ENCODE results near the gene FOSL1. TPM values are rescaled to one million over a fixed set of nuclear protein-coding genes. Genes with fewer than 3 reads are reported as not detected.

The FOSL1 gene
- total RNA-seq, 1 experiment from 2014 or later: 2.7 TPM

DNA sequence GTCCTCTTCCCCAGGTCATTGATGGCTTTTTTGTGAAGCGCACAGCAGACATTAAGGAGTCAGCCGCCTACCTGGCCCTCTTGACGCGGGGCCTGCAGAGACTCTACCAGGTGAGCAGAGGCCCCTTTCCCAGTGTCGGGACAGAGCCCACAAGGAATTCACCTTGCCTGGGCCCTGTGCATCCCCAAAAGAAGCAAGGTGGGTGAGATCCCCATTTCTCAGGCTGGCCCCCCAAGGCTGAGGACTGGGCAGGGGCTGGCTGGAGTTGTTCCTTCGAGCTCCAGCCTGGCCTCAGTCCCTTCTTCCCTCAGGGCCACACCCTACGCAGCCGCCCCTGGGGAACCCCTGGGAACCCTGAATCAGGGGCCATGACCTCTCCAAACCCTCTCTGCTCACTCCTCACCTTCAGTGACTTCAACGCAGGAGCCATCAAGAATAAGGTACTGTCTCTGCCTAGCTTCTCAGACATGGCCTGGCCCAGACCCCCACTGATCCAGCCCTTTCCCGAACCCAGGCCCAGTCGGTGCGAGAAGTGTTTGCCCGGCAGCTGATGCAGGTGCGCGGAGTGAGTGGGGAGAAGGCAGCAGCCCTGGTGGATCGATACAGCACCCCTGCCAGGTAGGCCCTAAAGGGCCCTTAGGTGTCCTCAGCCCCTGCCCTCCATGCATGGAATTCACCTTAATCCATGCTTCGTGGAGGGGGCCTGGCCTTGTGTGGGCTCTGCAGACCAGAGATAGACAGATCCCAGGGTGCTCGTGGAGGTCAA, 35.3 kb downstream of the FOSL1 start:
- H3K9me3 Mint-ChIP-seq (ENCODE audit: unreplicated experiment): no peaks in the 10 kb centered on the region
- intact Hi-C loops (cut with micrococcal nuclease; ENCODE audit: unreplicated experiment): no loop called here
- no TSS peak for BruUV-seq (replicated peaks)
- no peak overlapping the region for H3K4me3 Mint-ChIP-seq (ENCODE audit: unreplicated experiment)
- no peaks in the 10 kb centered on the region for H3K9me3 ChIP-seq
- ChIA-PET CTCF (interaction anchor here (1.0 kb wide), 1 partner anchor 23 kb away, joined by 6 read pairs; the partner anchor contains the start of gene FIBP), POLR2A (interaction anchor here (0.7 kb wide), 1 partner anchor 65 kb away, joined by 3 read pairs; no protein-coding TSS in a partner anchor)
- peaks cover 4% of the 10 kb centered on the region for H3K4me1 Mint-ChIP-seq (ENCODE audit: low read depth, unreplicated experiment)
- TF ChIP-seq, protein P1, sequence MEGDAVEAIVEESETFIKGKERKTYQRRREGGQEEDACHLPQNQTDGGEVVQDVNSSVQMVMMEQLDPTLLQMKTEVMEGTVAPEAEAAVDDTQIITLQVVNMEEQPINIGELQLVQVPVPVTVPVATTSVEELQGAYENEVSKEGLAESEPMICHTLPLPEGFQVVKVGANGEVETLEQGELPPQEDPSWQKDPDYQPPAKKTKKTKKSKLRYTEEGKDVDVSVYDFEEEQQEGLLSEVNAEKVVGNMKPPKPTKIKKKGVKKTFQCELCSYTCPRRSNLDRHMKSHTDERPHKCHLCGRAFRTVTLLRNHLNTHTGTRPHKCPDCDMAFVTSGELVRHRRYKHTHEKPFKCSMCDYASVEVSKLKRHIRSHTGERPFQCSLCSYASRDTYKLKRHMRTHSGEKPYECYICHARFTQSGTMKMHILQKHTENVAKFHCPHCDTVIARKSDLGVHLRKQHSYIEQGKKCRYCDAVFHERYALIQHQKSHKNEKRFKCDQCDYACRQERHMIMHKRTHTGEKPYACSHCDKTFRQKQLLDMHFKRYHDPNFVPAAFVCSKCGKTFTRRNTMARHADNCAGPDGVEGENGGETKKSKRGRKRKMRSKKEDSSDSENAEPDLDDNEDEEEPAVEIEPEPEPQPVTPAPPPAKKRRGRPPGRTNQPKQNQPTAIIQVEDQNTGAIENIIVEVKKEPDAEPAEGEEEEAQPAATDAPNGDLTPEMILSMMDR (IDR thresholded peaks at IDR 0.05; ENCODE audit: insufficient read depth in 1 of 2, low read depth in 1 of 2, low read length in 1 of 2, severe bottlenecking in 1 of 2, unreplicated experiment in 1 of 2): no peak
- H3K36me3 Mint-ChIP-seq (ENCODE audit: insufficient read depth, unreplicated experiment): peaks cover 52% of the 10 kb centered on the region
- H3K27me3 Mint-ChIP-seq (ENCODE audit: insufficient read depth, unreplicated experiment): no peaks in the 10 kb centered on the region
- H3K27me3 ChIP-seq (replicated peaks; ENCODE audit: control insufficient read depth, insufficient read depth, low read length): no peaks in the 10 kb centered on the region
- no peak overlapping the region for H3K4me3 ChIP-seq (ENCODE audit: low read depth, low read length)
- H3K4me1 ChIP-seq: peaks cover 8% of the 10 kb centered on the region
- no peak overlapping the region for H3K27ac Mint-ChIP-seq (ENCODE audit: unreplicated experiment)
- no peak for DNase-seq
- H3K36me3 ChIP-seq (ENCODE audit: control insufficient read depth, insufficient read depth, low read length): no peaks in the 10 kb centered on the region

DNA sequence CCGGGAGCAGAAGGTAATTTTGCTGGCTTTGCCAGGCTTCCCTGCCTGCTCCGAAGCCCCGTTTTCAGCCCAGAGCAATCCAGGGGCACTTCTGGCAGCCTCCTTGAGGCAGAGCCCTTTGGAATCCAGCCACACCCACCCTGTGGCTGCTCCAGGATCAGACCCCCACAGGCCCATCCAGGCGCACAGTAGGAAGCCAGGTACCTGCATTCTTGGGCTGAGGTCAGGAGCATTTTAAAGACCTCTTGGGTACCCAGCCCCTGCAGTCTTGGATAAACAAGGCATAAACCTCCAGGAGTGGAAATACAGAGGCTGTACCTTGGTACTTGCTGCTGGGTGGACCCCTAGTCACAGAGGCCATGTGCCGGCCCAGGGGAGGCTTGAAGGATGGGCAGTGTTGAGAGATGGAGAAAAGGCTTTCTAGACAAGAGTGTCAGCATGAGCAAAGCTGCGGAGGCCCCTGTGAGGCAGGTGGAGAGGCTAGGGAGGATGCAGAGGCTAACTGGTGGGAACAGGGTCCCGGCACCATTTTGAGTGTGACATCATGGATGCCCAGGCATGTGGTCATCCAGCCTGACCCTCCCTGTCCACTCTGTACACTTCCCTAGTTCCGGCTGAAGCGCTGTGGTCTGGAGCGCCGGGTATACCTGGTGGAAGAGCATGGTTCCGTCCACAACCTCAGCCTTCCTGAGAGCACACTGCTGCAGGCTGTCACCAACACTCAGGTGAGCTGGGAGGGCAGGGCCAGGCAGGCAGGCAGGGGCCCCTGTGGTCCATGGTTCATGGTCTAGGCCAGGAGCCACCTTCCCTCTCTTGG, 36.1 kb downstream of the FOSL1 start:
- no peaks in the 10 kb centered on the region for H3K9me3 ChIP-seq
- Mint-ChIP-seq H3K4me3 (ENCODE audit: unreplicated experiment) (no peak overlapping the region), H3K27ac (ENCODE audit: unreplicated experiment) (no peak overlapping the region), H3K27me3 (ENCODE audit: insufficient read depth, unreplicated experiment) (no peaks in the 10 kb centered on the region), H3K36me3 (ENCODE audit: insufficient read depth, unreplicated experiment) (peaks cover 55% of the 10 kb centered on the region), H3K9me3 (ENCODE audit: unreplicated experiment) (no peaks in the 10 kb centered on the region), H3K4me1 (ENCODE audit: low read depth, unreplicated experiment) (peaks cover 8% of the 10 kb centered on the region)
- TF ChIP-seq, protein P1 (IDR thresholded peaks at IDR 0.05; ENCODE audit: insufficient read depth in 1 of 2, low read depth in 1 of 2, low read length in 1 of 2, severe bottlenecking in 1 of 2, unreplicated experiment in 1 of 2): no peak
- peak in 1 of 2 experiments; percentile 31 for DNase-seq
- H3K27me3 ChIP-seq (replicated peaks; ENCODE audit: control insufficient read depth, insufficient read depth, low read length): no peaks in the 10 kb centered on the region
- no peaks in the 10 kb centered on the region for H3K36me3 ChIP-seq (ENCODE audit: control insufficient read depth, insufficient read depth, low read length)
- peaks cover 8% of the 10 kb centered on the region for H3K4me1 ChIP-seq
- BruUV-seq (replicated peaks): no TSS peak
- ChIA-PET CTCF (interaction anchor here (1.0 to 7.7 kb wide), 2 partner anchors 24 kb away, joined by 6 to 241 read pairs; partner anchors contain the start of genes CCDC85B and FIBP), POLR2A (no interaction called here)
- H3K4me3 ChIP-seq (ENCODE audit: low read depth, low read length): no peak overlapping the region
- intact Hi-C loops (cut with micrococcal nuclease; ENCODE audit: unreplicated experiment): no loop called here

All from Caco-2 (cell line).